ENCODE measurements around the gene KLF11. TPM values are rescaled to one million over a fixed set of nuclear protein-coding genes. Genes with fewer than 3 reads are reported as not detected.
"Not testable (repeated sequence)": the region's sequence is repeated elsewhere in the genome, so short reads cannot be mapped to it uniquely, and the experiment has no call there.

The KLF11 gene
- total RNA-seq, 1 donor from 2014 or later = 13.1 TPM

DNA sequence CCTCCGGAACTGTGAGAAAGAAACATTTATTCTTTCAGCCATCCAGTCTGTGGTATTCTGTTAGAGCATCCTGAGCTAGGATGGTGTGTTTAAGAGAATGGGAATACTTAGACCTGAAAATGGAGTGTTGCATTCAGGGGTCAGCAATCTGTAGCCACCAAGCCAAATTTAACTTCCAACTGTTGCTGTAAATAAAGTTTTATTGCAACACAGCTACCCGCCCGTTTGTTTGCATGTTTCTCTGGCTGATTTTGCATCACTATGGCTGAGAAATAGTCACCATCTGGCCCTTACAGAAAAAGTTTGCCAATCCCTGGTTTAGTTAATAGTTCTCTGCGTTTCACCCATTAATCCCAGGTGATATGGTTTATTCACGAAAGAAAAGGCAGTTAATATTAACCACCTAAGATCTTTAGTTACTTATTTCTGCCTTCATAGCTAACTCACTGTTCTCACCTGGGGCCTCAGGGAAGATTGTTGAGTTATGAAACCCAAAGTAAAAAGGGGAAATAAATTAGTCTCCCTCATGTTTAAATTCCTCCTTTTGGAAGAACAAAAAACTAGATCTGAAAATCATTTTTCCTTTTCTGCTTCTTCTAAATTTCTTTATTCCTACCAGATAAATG lies 46.3 kb downstream of the KLF11 start:
- Mint-ChIP-seq H3K9me3 (no peaks in the 10 kb centered on the region), H3K4me1 (ENCODE audit: unreplicated experiment) (peaks cover 20% of the 10 kb centered on the region), H3K27me3 (peaks cover 23% of the 10 kb centered on the region), H3K36me3 (no peaks in the 10 kb centered on the region), H3K4me3 (no peak overlapping the region), H3K27ac (no peak overlapping the region)
- no peak for DNase-seq (ENCODE audit: extremely low spot score, unreplicated experiment)
- TF ChIP-seq, protein P1, sequence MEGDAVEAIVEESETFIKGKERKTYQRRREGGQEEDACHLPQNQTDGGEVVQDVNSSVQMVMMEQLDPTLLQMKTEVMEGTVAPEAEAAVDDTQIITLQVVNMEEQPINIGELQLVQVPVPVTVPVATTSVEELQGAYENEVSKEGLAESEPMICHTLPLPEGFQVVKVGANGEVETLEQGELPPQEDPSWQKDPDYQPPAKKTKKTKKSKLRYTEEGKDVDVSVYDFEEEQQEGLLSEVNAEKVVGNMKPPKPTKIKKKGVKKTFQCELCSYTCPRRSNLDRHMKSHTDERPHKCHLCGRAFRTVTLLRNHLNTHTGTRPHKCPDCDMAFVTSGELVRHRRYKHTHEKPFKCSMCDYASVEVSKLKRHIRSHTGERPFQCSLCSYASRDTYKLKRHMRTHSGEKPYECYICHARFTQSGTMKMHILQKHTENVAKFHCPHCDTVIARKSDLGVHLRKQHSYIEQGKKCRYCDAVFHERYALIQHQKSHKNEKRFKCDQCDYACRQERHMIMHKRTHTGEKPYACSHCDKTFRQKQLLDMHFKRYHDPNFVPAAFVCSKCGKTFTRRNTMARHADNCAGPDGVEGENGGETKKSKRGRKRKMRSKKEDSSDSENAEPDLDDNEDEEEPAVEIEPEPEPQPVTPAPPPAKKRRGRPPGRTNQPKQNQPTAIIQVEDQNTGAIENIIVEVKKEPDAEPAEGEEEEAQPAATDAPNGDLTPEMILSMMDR (conservative IDR thresholded peaks at IDR 0.05) = no peak

GRCh38 chr2:10091182-10091888 lies 48.0 kb downstream of the KLF11 start:
- TF ChIP-seq, protein P1 (conservative IDR thresholded peaks at IDR 0.05) = no peak
- no peak overlapping the region for H3K27ac Mint-ChIP-seq
- peaks cover 11% of the 10 kb centered on the region for H3K27me3 Mint-ChIP-seq
- DNase-seq (ENCODE audit: extremely low spot score, unreplicated experiment) = no peak
- H3K4me1 Mint-ChIP-seq (ENCODE audit: unreplicated experiment) = peaks cover 20% of the 10 kb centered on the region
- H3K36me3 Mint-ChIP-seq = no peaks in the 10 kb centered on the region
- no peaks in the 10 kb centered on the region for H3K9me3 Mint-ChIP-seq
- H3K4me3 Mint-ChIP-seq = no peak overlapping the region

DNA sequence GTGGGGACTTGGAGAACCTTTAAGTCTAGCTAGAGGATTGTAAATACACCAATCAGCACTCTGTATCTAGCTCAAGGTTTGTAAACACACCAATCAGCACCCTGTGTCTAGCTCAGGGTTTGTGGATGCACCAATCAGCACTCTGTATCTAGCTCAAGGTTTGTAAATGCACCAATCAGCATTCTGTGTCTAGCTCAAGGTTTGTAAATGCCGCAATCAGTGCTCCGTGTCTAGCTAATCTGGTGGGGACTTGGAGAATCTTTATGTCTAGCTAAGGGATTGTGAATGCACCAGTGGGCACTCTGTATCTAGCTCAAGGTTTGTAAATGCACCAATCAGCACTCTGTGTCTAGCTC lies 48.5 kb downstream of the KLF11 start:
- not testable (repeated sequence) for H3K9me3 Mint-ChIP-seq; H3K36me3 Mint-ChIP-seq; H3K27ac Mint-ChIP-seq; DNase-seq (ENCODE audit: extremely low spot score, unreplicated experiment); H3K4me3 Mint-ChIP-seq
- Mint-ChIP-seq H3K4me1 (ENCODE audit: unreplicated experiment) (peaks cover 20% of the 10 kb centered on the region), H3K27me3 (peaks cover 11% of the 10 kb centered on the region)

GRCh38 chr2:10094271-10094814 lies 51.0 kb downstream of the KLF11 start:
- H3K9me3 Mint-ChIP-seq = no peaks in the 10 kb centered on the region
- no peaks in the 10 kb centered on the region for H3K36me3 Mint-ChIP-seq
- no peak overlapping the region for H3K27ac Mint-ChIP-seq
- H3K27me3 Mint-ChIP-seq = peaks cover 7% of the 10 kb centered on the region
- H3K4me3 Mint-ChIP-seq = no peak overlapping the region
- peaks cover 27% of the 10 kb centered on the region for H3K4me1 Mint-ChIP-seq (ENCODE audit: unreplicated experiment)
- TF ChIP-seq, protein P1 (conservative IDR thresholded peaks at IDR 0.05) = no peak
- DNase-seq (ENCODE audit: extremely low spot score, unreplicated experiment) = no peak

GRCh38 chr2:10095175-10095574 lies 51.8 kb downstream of the KLF11 start:
- Mint-ChIP-seq H3K9me3 (no peaks in the 10 kb centered on the region), H3K27ac (peak overlapping the region; percentile 76), H3K27me3 (peaks cover 4% of the 10 kb centered on the region), H3K4me1 (ENCODE audit: unreplicated experiment) (peaks cover 19% of the 10 kb centered on the region), H3K4me3 (no peak overlapping the region), H3K36me3 (no peaks in the 10 kb centered on the region)
- TF ChIP-seq, protein P1 (conservative IDR thresholded peaks at IDR 0.05) = no peak
- DNase-seq (ENCODE audit: extremely low spot score, unreplicated experiment) = no peak

- no peak for DNase-seq (ENCODE audit: extremely low spot score, unreplicated experiment)
- H3K27me3 Mint-ChIP-seq = peaks cover 4% of the 10 kb centered on the region
- no peaks in the 10 kb centered on the region for H3K36me3 Mint-ChIP-seq
- H3K9me3 Mint-ChIP-seq = no peaks in the 10 kb centered on the region
- H3K27ac Mint-ChIP-seq = no peak overlapping the region
- TF ChIP-seq, protein P1 (conservative IDR thresholded peaks at IDR 0.05) = no peak
- peaks cover 19% of the 10 kb centered on the region for H3K4me1 Mint-ChIP-seq (ENCODE audit: unreplicated experiment)
- H3K4me3 Mint-ChIP-seq = no peak overlapping the region
Observed at GRCh38 chr2:10096641-10097040, 53.3 kb downstream of the KLF11 start.

All from type B pancreatic cell (in vitro differentiated cells).